GM18870 (cell line): Measurements from ENCODE around the gene NSRP1.
"Not testable (repeated sequence)": the region's sequence is repeated elsewhere in the genome, so short reads cannot be mapped to it uniquely, and the experiment has no call there.

Experiments
- ATAC-seq: cut with Tn5 transposase; IDR thresholded peaks from one replicate; pipeline ENCODE4 v1.9.1; 2021; ENCODE audit warnings: moderate library complexity; ENCODE audit not compliant: unreplicated experiment

Gene NSRP1, protein sequence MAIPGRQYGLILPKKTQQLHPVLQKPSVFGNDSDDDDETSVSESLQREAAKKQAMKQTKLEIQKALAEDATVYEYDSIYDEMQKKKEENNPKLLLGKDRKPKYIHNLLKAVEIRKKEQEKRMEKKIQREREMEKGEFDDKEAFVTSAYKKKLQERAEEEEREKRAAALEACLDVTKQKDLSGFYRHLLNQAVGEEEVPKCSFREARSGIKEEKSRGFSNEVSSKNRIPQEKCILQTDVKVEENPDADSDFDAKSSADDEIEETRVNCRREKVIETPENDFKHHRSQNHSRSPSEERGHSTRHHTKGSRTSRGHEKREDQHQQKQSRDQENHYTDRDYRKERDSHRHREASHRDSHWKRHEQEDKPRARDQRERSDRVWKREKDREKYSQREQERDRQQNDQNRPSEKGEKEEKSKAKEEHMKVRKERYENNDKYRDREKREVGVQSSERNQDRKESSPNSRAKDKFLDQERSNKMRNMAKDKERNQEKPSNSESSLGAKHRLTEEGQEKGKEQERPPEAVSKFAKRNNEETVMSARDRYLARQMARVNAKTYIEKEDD

DNA sequence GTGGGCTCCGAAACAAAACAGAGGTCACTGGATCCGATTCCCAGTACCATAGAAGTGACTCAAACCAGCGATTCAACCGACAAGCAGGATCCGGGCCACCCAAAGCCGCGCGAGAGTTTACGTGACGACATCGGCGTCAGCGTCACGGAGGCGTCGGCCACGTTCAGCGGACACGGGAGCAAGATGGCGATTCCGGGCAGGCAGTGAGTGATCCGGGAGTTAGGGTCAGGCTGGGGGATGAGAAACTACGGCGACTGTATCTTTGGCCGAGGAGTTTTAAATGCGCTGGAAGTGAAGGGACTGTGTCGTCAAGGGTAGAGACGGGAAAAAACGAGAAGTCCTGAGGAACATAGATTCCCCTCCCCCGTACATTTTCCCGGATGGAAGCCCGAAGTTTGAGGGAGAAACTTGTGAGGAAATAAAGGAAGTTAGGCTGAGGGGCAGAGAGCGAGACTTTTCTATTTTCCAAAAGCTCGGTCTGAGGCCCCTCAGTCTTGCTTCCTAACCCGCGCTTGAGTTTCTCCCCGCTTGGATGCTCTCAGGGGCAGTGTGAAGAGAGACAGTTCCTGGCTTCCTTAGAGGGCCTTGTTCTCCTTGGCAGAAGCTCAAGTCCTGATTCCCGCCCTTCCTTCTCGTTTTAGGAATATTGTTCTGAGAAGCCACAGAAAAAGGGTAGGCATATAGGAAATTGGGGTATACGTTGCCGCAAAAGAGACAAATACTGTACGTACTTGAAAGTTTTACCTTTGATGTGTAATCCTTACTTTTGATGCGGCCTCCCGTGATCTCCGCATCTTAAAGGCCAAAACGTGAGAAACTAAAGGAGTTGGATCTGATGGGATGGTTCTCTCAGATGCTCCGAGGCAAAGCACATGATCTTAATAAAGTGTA is at the start of gene NSRP1:
Gene NSRP1, plus strand, starts transcription at position 156 of the 891 bp plus-strand sequence. Its CDS starts 28 bp downstream, at position 184.
- no peak for ATAC-seq

DNA sequence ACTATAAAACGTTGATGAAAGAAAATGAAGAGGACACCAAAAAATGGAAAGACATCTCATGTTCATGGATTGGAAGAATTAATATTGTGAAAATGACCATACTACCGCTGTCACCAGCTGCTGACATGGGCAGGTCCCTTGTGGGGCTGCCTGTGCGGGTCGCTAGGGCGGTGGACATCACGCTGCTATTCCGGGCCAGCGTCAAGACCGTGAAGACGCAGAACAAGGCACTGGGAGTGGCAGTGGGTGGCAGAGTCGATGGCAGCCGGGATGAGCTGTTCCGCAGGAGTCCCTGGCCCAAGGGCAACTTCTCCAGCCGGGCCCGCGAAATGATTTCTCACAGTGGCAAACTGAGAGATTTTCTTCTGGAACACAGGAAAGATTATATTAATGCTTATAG is 48.2 kb upstream of the NSRP1 start:
- no peak for ATAC-seq

DNA sequence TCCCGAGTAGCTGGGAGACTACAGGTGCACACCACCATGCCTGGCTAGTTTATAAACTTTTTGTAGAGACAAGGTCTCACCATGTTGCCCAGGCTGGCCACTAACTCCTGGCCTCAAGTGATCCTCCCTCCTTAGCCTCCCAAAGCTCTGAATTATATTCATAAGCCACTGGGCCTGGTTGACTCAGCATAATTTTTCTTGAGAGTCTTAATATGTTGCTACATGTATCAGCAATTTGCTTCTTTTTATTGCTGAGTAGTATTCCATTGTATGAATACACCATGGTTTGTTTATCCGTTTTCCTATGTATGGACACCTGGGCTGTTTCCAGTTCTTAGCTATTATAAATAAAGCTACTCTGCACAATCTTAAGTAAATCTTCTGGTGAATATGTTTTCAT is 42.4 kb upstream of the NSRP1 start:
- ATAC-seq: no peak

DNA sequence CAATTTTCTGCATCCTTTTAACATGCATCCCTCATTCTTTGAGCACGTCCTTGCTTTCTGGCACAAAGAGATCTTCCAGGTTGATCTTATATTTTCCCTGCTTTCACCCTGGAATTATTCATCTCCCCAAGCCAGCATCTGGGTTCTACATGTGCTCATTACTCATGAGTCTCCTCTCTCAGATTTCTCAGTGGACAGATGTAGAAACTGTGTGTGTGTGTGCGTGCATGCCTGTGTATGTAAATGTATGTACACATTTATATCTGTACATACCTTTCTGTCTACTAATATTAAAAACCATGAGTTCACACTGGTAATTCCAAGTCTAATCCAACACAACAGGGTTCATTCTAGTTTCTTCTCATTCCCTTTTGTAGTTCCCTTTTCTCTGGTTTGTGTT is 41.9 kb upstream of the NSRP1 start:
- ATAC-seq: no peak

DNA sequence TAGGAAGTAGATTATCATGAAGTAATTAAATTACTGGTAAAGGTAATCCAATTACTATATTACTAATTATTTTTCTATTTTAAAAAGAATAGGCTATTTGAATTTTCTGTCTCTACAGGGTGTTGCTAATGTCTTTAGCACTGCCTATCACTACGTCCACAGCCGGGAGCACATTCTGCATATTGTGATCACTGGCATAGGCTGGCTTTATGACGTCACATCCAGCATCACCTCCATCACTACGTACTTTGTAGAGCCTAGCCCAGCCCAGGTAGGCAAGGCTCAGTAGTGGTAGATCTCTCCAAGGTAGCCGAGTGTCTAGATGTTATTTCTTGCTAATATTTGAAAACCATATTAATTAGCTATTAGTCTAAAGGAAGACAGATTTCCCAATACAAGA is 33.8 kb upstream of the NSRP1 start:
- ATAC-seq: no peak

DNA sequence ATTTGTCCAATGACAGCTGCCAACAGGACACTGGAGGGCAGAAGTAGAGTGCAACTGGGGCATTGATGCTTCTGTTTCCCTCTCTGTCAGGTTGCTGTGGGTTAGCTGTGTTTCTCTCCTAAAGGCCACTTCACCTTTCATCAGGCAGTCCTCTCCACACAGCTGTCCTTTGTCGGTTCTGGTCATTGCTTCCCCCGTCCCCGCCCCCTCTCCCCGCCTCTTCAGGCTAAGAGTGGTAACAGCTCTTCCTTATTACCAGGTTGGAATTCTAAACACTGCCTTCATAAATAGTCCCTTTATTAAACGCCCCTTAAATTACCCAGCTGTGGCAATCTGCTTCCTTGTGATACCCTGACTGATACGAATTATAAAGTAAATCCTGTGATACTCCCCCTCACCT is 31.8 kb upstream of the NSRP1 start:
- no peak for ATAC-seq

DNA sequence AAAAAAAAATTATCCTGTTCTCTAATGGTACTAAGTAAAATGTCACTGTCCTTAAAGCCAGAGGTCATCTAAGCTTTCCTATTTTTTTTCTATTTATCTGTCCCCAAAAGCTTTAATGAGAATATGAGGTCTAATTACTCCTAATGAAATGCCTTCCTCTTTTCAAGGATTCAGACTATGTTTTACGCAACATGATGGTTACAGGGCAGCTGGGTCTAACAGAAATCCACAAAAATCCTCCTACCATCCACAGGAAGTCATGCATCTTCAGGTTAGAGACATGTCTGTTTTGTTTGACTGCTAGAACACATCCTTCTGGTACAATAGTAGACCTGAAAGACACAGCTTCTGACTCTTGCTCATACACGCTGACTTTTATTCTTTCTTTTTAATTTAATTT is 29.7 kb upstream of the NSRP1 start:
- no peak for ATAC-seq

DNA sequence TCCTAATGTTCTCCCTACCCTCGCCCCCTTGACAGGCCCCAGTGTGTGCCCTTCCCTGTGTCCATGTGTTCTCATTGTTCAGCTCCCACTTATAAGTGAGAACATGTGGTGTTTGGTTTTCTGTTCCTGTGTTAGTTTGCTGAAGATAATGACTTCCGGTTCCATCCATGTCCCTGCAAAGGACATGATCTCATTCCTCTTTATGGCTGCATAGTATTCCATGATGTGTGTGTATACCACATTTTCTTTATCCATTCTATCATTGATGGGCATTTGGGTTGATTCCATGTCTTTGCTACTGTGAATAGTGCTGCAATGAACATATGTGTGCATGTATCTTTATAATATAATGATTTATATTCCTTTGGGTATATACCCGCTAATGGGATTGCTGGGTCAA is 29.2 kb upstream of the NSRP1 start:
- not testable (repeated sequence) for ATAC-seq

DNA sequence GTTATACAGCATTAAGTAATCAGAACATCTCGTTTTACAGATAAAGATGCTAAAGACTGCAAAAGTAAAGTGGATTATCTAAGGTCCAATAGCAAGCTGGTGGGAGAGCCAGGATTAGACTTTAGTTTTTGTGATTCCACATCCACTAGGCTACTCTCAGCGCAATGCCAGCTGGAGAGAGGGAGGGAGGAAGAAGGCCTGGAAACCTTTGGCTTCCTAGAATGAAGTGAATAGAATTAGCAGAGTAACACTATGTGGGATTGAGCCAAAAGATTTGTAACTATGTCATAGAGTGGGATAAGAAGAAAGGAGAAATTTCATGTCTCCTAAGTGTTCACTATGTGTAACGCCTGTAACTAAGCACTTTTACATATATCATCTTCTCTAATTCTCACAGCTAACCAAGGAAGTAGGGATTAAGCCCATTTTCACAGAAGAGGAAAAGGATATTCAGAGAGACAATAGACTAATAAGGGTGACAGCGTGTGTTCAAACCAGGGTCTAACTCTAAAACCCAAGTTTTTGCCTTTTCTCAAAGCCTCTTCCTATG is 25.4 kb upstream of the NSRP1 start:
- ATAC-seq: no peak

DNA sequence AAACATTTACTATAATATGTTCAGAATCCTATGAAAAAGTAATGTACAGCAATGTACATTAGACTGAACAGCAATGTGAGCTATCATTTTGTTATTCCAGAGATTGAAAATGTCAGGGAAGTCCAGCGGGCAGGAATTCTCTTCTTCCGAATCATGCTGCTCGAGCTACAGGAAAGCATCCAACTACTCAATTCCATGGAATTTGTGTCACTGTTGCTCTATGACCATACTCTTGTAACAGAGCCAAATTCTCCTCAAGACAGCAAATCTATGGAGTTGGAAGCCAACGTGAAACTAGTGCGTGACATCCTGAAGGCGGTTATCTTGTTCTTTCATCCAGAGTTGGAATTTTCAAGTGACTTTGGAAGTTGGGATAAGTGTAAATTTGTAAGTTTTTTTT is 24.8 kb upstream of the NSRP1 start:
- ATAC-seq: no peak

DNA sequence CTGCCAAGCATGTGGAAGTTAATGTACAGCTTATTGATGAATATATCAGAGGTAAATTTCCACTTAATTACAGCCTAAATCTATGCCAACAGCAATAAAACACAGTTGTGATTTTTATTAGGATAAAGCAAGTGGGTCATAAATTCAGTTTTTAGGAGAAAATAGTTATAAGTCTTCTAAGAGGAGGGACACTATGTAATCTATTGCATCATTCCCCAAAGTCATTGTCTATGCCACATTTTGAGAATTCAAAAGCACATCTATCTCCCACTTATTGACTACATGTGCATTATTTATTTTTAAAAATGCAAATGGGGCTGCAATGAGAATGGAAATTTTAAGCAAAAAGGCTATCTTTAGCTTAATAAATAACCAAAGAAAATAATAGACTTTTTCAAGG is 23.7 kb upstream of the NSRP1 start:
- ATAC-seq: no peak

DNA sequence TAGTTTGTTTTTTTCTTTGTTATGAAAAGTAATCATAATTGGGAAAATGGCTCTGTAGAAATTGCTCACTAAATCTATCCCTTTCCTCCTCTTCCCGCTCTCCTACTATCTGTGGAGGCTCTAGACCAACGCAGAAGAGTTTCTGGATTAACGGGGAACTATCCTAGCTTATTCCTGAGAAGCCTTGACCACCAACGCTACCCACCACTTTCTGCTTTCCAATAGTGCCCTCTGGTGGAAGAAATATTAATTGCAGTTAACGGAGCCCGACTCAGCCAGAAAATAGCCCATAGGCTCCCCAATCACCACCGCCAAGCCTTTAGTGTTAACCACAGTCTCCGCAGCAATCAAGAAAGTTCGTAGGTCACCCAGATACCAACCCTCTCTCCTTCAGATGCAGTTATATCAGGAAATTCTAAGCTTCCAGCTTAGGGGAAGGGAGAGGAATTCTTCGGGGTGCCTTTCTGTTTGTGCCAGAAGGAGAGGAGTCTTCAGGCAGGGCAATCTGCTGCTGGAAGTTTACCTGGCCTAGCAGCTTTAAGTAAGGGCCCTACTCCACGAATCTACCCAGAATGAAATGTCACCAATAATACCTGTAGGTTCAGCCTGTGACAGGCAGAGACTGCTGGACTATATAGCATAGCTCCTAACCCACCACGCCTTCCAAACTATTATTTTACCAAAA is 23.0 kb upstream of the NSRP1 start:
- ATAC-seq: no peak

DNA sequence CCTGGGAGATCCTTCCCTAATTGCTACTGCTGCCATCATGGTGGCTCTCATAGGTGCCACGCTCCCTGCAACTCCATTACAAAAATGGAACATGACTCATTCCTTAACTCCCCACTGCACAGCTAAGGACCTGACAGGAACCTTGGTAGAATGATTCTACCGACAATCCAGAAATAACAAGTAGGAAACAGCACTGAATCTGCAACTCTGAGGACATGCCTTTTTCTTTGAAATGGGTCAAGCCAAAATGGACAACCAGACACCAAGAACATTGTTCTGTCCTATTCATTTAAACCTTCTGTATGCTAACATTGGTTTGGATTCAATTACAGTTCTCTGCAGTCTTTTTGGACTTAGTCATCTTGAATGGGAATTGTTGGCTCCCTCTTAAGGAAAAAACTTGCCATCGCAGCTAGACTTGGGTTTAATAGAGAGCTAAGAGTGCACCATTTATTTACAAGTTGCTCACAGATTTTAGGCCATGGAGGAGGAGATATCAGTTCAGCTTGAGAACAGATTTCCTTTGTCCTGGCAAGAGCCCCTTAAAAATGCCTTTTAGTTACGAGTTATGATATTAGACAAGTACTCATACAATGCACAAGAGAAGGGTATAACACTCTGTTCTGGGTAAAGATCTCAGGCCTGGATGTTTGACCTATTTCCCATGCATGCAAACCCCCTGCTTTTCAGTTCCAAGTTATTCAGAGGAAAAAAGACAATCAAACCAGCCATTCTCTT is 20.9 kb upstream of the NSRP1 start:
- ATAC-seq: peak; percentile 47

DNA sequence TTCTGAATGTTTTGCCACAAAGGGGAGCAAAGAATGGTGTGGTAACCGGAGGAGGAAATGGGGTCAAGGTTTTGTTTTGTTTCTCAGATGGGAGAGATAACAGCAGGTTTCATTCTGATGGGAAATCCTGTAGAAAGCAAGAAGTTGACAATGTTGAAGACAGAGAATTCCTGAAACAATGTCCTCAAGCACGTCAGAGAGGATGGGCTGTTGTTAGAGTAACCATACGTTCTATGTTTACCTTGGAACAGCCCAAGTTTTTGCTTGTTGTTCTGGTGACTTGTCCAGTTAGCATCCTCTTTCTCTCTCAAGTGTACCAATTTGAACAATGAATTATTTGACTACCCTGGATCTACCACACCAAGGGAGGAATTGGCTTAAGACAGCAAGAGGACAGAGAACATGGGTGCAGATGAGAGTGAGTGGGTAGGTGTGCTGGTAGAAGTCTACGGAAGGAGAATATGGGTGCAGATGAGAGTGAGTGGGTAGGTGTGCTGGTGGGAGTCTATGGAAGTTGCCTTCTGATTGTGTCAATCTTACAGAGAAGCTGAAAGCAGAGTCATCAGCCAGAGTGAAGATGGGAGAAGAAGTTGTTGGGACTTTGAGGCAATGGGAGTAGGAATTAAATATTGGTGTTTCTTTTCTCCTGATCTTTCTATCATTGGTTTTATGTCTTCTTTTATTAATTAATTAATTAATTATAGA is 14.8 kb upstream of the NSRP1 start:
- ATAC-seq: no peak

DNA sequence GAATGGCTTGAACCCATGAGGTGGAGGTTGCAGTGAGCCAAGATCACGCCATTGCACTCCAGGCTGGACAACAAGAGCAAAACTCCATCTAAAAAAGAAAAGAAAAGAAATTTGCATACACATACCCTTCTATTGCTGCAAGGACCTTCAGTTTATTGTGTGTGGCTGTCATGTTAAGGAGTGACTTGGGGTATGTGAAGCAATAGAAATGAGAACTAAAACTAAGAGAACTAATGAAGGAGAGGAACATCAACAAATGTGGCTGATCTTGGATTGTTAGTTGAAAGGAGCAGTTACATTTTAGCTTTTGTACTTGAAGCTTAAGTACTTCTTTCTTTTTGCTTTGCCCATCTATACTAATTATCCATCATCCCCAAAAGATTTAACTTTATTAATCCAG is 12.7 kb upstream of the NSRP1 start:
- no peak for ATAC-seq

DNA sequence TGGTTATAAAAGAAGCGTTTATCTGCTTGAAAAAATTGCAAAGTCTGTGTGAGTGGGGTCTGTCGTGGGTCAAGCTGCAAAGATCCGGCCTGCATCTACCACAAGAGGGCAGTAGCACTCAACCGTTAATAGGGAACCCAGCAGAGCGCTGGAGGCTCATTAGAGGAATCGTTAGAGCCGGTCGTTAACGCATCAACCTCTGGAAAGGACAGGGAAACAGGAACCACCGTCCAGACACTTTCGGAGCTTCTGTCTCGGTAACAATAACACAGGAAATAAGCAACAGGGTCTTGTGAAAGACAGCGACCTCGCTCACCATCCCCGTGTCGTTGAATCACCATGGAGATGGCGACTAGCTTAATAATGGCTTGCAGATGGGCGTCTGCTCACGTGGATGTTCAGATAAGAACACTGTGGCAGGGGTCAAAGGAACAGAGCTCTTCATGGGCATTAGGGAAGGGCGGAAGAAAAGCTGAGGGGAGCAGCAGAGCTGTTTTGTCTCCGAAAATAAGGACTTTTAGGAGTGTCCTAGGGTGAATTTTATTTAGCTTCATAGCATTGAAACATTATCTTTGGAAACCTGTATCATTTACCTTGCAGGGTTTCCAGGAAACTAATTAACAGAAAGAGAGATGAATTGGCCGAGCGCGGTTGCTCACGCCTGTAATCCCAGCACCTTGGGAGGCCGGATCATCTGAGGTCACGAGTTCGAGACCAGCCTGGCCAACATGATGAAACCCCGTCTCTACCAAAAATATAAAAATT is 11.9 kb upstream of the NSRP1 start:
- ATAC-seq: no peak

DNA sequence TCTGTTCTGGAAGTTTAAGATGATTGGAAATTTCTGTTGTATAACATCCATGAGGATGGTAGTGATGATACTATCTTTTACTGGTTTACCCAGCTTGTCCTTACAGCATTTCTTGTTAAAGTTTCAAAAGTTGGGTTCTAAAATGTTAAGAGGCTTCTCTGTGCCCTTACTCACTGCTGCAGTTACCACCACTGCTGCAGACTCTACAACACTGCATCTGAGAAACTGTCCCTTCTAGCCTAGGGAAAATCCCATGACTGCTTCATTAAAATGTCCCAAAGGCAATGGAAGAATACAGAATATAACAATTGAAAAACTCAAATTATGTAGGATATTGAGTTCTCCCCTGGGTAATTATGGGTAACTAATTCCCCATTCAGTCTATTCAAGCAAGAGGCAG is 3.8 kb upstream of the NSRP1 start:
- no peak for ATAC-seq

DNA sequence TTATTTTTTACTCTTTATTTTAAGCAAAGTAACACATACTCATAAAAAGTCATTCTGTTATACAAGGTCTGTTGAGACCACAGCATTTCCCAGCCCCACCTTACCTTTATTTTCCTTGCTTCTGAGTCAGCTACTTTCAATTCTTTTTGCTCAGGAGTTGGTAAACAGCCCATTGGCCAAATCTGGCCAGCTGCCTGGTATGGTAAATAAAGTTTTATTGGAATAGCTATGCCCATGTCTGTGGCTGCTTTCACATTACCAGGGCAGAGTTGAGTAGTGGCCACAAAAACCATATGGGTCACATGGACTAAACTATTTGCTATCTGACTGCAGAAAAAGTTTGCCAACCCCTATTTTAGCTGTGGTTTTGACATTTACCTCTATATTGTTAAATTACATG is 3.4 kb upstream of the NSRP1 start:
- no peak for ATAC-seq

DNA sequence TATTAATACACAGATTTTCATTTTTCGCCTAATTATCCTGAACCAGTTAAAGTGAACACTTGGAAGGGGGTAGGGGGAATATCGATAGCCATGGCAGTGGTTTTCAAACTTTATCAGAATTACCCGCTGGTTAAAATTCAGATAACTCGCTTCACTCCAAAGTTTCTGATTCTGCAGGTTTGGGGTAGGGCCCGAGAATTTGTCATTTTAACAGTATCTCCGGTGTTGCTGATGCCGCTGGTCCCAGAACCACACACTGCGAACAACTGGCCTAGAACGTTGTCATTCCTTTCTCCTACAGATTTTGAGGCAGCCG is 313 bp upstream of the NSRP1 start:
- no peak for ATAC-seq
